Stimulated activated naive CD8-positive, alpha-beta T cell treated with anti-CD3 and anti-CD28 coated beads, Interleukin-15, Interleukin-2, amounts not matched to agents 100 ng/mL and 50 ng/mL, for 24 hours (primary cell): Measurements from ENCODE around the gene PKNOX1.

Experiments
- H3K27ac Mint-ChIP-seq: one replicate; pipeline ENCODE4 v1.8.0; 2021; ENCODE audit warnings: mild to moderate bottlenecking, mixed read lengths
- H3K27me3 Mint-ChIP-seq: one replicate; pipeline ENCODE4 v1.8.0; 2021; ENCODE audit warnings: mixed read lengths
- H3K36me3 Mint-ChIP-seq: one replicate; pipeline ENCODE4 v1.8.0; 2021; ENCODE audit warnings: low read depth, mixed read lengths
- H3K4me1 Mint-ChIP-seq: one replicate; pipeline ENCODE4 v1.8.0; 2021; ENCODE audit warnings: low read depth, mixed read lengths
- H3K4me3 Mint-ChIP-seq: one replicate; pipeline ENCODE4 v1.8.0; 2021; ENCODE audit warnings: mild to moderate bottlenecking, mixed read lengths
- H3K9me3 Mint-ChIP-seq: one replicate; pipeline ENCODE4 v1.8.0; 2021; ENCODE audit warnings: mixed read lengths

PKNOX1 gene

DNA sequence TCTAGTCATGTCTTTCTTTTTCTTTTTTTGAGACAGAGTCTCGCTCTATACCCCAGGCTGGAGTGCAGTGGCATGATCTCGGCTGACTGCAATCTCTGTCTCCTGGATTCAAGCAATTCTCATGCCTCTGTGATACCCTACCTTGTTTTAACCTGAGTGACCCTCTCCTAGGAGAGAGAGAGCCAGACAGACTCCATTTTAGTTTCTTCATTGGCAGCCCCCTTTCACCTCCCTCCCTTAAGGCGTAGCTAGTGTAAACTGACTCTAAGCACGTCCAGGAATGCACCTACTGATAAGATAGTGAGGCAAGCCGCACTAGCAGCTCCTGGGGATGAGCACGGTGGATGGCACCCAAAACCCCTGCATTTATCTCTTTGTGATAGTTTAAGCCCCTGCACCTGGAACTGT, 5.2 kb upstream of the PKNOX1 start:
- H3K36me3 Mint-ChIP-seq, result no peaks in the 10 kb centered on the region
- H3K4me3 Mint-ChIP-seq, result no peak overlapping the region
- no peaks in the 10 kb centered on the region for H3K27me3 Mint-ChIP-seq
- no peak overlapping the region for H3K27ac Mint-ChIP-seq
- H3K4me1 Mint-ChIP-seq, result no peaks in the 10 kb centered on the region
- H3K9me3 Mint-ChIP-seq, result no peaks in the 10 kb centered on the region

DNA sequence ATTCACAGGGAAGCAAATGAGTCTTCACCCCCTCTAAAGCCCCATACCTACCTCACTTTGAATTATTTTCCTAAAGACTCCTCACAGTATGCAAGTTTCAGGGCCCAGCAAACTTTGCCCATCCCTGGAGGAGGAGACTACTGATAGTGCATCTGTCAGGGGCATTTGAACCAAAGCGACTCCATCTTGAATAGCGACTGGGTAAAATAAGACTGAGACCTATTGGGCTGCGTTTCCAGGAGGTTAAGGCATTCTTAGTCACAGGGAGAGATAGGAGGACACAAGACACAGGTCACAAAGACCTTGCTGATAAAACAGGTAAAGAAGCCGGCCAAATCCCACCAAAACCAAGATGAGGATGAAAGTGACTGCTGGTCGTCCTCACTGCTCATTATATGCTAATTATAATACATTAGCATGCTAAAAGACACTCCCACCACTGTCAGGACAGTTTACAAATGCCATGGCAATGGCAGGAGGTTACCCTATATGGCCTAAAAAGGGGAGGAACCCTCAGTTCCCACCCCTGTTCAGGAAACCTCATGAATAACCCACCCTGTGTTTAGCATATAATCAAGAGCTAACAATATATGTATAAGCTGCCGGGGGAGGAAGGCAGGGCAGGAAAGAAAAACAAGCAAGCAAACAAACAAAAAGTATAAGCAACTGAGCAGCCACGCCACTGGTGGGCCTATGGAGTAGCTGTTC, 3.3 kb upstream of the PKNOX1 start:
- H3K27ac Mint-ChIP-seq, result no peak overlapping the region

DNA sequence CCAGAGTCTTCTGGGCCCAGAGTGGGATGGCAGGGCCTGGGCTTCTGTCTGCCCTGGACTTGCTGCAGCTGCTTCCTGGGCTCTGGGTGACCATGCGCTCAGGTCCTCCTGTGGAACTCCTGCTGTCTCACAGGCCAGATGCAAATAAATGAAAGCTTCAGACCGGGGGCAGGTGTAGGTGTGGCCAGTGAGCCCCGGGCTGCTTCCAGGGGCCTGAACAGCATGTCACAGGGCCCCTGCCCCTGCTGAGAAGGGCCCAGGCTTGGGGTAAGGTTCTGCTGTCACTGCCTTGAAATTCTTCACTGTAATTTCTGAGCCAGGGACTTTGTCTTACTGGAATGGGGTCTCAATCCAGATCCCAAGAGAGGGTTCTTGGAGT, 2.5 kb upstream of the PKNOX1 start:
- H3K4me1 Mint-ChIP-seq, result peaks cover 12% of the 10 kb centered on the region
- H3K9me3 Mint-ChIP-seq, result no peaks in the 10 kb centered on the region
- H3K4me3 Mint-ChIP-seq, result no peak overlapping the region
- H3K36me3 Mint-ChIP-seq, result peaks cover 8% of the 10 kb centered on the region
- no peak overlapping the region for H3K27ac Mint-ChIP-seq
- H3K27me3 Mint-ChIP-seq, result no peaks in the 10 kb centered on the region

More for the DNA sequence above, 3.3 kb upstream of the PKNOX1 start:
- H3K4me3 Mint-ChIP-seq, result no peak overlapping the region
- peaks cover 4% of the 10 kb centered on the region for H3K4me1 Mint-ChIP-seq
- no peaks in the 10 kb centered on the region for H3K9me3 Mint-ChIP-seq
- H3K36me3 Mint-ChIP-seq, result no peaks in the 10 kb centered on the region
- no peaks in the 10 kb centered on the region for H3K27me3 Mint-ChIP-seq

DNA sequence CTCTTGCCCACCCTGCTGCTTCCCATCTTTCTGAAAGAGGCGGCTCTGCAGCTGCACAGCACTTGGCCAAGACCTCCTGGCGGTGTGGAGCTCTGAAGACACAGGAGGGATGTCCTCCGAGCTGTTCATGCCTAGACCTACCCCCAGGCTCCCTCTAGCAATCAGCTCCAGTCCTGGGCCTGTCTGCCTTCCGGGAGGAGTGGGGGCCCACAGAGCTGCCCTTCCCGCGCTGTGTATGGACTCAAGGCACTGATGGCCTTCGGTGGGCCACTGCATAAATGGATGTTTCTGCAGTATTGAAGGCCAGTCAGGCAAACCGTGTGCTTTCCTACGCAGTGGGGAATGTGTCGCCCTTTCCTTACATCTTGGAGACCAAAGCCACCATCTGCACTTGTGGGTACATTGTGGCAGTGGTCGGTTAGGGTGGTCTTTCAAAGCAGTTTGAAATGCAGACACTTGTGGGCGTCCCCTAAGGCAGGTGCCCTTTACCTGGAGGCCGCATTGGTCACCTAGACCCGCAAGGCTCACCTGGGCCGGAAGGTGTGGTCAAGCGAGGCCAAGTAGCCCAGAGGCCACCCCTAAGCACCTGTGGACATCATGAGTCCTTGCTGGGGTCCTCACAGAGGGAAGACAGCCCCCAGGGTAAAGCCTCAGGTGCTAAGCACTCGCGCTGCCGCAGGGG, 912 bp upstream of the PKNOX1 start:
- H3K9me3 Mint-ChIP-seq, result no peaks in the 10 kb centered on the region
- peak overlapping the region; percentile 54 for H3K4me3 Mint-ChIP-seq
- peak overlapping the region; percentile 65 for H3K27ac Mint-ChIP-seq
- peaks cover 17% of the 10 kb centered on the region for H3K36me3 Mint-ChIP-seq
- H3K27me3 Mint-ChIP-seq, result no peaks in the 10 kb centered on the region
- H3K4me1 Mint-ChIP-seq, result peaks cover 25% of the 10 kb centered on the region

DNA sequence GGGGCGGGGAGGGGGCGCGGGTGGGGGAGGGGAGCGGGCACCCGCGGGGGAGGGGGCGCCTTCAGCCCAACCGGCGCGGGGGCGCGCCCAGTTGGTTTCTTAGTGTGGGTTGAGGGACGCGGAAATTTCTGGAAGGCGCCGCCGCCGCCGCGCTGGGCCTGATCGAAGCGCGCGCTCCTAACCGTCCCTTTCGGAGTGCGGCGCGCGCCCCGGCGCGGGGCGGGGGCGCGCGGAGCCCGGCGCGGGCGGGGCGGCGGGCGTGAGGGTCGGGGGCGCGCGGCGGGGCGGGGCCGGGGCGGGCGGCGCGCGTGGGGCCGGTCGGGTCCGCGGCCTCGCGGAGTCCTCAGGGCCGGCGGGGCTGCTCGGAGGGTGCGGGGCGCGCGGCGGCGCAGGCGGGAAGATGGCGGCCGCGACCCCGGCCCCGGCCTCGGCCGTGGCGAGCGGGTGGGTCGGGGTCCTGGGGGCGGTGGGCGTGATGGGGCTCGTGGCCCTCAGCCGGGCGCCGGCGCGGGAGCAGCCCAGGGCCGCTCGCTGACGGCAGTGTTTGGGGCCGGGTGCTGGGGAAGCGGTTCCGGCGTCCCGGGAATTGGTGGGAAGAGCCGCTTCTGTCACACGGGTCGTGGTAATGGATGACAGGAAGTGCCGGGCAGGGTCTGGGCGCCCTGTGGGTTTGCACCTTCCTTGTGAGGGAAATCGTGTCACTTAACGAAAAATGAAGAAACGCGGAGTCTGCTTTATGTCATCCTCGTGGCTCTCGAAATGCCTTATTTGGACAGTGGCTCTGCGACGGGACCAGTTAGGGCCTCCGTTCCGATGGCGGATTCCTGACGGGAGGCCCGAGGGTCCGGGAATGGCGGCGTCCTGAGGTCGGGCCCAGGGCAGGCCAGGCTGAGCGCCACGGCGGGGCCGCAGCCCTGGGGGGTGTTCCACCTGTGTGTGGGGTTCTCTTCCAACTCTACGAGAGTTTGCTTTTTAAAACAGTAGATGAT, 764 bp downstream of the PKNOX1 start:
- peak overlapping the region; percentile 89 for H3K4me3 Mint-ChIP-seq
- no peaks in the 10 kb centered on the region for H3K27me3 Mint-ChIP-seq
- peak overlapping the region; percentile 91 for H3K27ac Mint-ChIP-seq
- H3K4me1 Mint-ChIP-seq, result peaks cover 32% of the 10 kb centered on the region
- H3K36me3 Mint-ChIP-seq, result peaks cover 24% of the 10 kb centered on the region
- no peaks in the 10 kb centered on the region for H3K9me3 Mint-ChIP-seq

DNA sequence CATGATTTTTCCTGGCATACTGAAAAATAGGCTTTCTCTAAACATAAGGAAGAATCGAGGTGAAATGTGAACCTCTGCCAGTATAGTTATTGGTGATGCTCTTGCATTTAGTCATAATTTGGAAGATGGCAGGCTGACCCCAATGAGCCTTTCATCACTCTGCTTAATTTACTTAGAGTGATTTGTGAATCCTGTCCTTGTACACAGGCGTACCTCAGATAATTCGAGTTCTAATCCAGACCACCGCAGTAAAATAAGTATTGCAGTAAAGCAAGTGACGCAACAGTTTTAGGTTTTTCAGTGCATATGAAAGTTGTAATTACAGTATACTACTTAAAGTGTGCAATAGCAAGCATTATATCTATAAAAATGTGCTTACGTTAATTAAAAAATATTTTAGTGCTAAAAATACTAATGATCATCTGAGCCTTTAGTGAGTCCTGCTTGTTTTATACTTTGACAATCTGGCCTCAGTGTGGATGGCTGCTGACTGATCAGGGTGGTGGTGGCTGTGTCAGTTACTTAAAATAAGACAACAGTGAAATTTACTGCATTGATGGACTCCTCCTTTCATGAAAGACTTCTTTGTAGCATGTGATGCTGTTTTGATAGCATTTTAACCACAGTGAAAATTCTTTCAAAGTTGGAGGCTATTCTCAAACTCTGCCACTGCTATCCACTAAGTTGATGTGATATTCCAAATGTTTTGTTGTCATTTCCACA, 1.7 kb downstream of the PKNOX1 start:
- no peaks in the 10 kb centered on the region for H3K27me3 Mint-ChIP-seq

DNA sequence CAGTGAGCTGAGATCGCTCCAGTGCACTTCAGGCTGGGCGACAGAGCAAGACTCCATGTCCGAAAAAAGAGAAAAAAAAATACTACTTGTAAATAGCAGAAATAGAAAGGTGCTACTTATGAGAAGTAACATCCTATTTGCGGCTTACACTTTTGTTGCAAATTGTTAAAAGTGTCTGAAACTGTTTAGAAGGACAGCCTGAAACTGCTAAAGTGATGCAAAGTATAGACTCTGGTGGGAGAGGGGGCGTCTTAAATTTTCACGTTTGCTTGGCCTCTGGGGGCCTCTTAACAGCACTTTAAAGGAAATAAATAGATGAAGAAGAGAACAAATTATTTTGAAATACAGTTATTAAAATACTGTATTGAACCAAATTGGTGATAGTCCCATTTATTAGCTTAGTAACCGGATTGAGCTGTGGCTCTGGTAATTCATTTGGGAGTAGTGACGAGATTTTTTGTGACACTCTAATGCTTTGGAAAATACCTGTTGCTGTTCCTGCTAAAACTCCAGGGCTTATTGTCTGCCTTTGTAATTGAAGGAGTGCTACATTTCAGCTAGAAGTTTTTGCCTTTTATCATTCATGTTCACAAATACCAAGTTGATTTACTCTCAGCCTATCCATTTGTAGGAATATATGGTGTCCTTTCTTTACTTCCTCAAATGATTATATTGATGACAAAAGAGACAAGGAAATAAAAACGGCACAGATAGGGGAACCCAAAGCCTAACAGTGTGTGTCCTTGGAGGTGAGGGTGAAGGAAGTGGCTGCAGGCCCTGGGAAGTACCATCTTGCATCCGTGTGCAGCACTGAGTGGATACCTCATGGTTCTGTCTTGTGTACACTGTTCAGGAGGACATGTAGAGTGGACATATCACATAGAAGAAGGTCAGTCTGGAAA, 6.2 kb downstream of the PKNOX1 start:
- H3K36me3 Mint-ChIP-seq, result peaks cover 24% of the 10 kb centered on the region
- H3K4me3 Mint-ChIP-seq, result no peak overlapping the region
- H3K4me1 Mint-ChIP-seq, result peaks cover 49% of the 10 kb centered on the region
- H3K27me3 Mint-ChIP-seq, result no peaks in the 10 kb centered on the region
- no peaks in the 10 kb centered on the region for H3K9me3 Mint-ChIP-seq
- H3K27ac Mint-ChIP-seq, result no peak overlapping the region

More for the DNA sequence above, 1.7 kb downstream of the PKNOX1 start:
- Mint-ChIP-seq H3K4me3 (peak overlapping the region; percentile 89), H3K4me1 (peaks cover 32% of the 10 kb centered on the region), H3K36me3 (peaks cover 24% of the 10 kb centered on the region), H3K9me3 (no peaks in the 10 kb centered on the region), H3K27ac (peak overlapping the region; percentile 91)

DNA sequence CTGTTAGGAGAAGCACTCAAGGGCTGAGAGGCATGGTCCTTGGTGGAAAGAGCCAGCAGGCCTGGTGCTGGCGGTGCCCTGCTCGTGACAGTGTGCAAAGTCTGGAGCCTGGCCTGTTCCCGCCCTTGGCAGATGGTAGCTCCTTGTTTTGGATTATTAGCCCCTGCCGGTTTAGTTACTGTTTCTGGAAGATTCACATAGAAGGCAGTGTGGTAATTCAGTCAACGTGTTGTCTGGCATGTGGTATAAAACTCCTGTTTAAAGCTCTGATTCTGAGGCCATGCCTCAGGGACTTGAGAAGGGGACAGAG, 6.8 kb downstream of the PKNOX1 start:
- H3K27ac Mint-ChIP-seq, result no peak overlapping the region
- H3K4me1 Mint-ChIP-seq, result peaks cover 46% of the 10 kb centered on the region
- no peak overlapping the region for H3K4me3 Mint-ChIP-seq
- no peaks in the 10 kb centered on the region for H3K9me3 Mint-ChIP-seq
- no peaks in the 10 kb centered on the region for H3K27me3 Mint-ChIP-seq
- H3K36me3 Mint-ChIP-seq, result peaks cover 23% of the 10 kb centered on the region

DNA sequence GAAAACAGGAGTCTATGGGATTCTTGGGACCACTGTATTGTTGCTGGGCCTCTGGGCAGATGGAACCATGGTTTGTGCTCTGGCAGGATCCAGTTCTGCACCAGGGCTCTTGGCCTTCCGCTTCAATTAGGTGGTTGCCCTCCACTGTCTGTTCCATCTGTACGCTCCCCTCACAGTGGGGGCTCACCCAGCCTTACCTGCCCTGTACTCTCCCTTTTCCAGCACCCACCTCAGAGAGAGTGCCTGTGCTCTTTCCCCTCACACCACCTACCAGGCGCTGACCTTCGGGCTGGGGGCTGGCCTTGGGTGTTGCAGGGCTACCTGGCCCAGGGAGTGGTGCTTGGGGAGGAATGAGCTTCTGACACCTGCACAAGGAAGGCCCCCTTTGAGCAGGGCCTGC, 7.5 kb downstream of the PKNOX1 start:
- Mint-ChIP-seq H3K9me3 (no peaks in the 10 kb centered on the region), H3K36me3 (peaks cover 16% of the 10 kb centered on the region), H3K4me1 (peaks cover 46% of the 10 kb centered on the region), H3K4me3 (no peak overlapping the region), H3K27ac (no peak overlapping the region), H3K27me3 (no peaks in the 10 kb centered on the region)

DNA sequence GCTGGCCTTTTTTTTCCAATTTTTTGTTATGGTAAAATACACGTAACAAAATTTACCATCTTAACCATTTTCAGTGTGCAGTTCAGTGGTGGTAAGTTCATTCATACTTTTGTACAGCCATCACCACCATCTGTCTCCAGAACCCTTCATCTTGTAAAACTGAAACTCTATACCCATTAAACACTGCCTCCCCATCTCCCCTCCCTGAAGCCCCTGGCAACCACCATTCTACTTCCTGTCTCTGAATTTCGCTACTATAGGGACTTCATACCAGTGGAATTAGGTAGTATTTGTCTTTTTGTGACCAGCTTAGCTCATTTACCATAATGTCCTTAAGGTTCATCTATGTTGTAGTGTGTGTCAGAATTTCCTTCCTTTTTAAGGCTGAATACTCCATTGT, 8.7 kb downstream of the PKNOX1 start:
- Mint-ChIP-seq H3K27me3 (no peaks in the 10 kb centered on the region), H3K9me3 (no peaks in the 10 kb centered on the region), H3K27ac (peak overlapping the region; percentile 65), H3K4me1 (peaks cover 34% of the 10 kb centered on the region), H3K4me3 (no peak overlapping the region), H3K36me3 (peaks cover 6% of the 10 kb centered on the region)

DNA sequence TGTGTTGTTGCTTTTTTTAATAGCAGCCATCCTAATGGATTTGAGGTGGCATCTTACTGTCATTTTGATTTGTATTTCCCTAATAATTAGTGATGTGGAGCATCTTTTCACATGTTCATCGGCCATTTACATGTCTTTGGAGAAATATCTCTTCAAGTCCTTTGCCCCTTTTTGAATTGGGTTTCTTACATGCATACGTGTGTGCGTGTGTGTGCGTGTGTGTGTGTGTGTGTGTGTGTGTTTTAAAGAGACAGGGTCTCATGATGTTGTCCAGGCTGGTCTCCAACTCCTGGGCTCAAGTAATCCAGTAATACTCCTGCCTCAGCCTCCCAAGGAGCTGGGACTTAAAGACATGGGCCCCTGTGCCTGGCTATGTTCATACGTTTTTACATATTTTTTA, 9.5 kb downstream of the PKNOX1 start:
- Mint-ChIP-seq H3K36me3 (peaks cover 4% of the 10 kb centered on the region), H3K4me1 (peaks cover 31% of the 10 kb centered on the region), H3K9me3 (no peaks in the 10 kb centered on the region), H3K27me3 (no peaks in the 10 kb centered on the region), H3K27ac (no peak overlapping the region), H3K4me3 (no peak overlapping the region)

DNA sequence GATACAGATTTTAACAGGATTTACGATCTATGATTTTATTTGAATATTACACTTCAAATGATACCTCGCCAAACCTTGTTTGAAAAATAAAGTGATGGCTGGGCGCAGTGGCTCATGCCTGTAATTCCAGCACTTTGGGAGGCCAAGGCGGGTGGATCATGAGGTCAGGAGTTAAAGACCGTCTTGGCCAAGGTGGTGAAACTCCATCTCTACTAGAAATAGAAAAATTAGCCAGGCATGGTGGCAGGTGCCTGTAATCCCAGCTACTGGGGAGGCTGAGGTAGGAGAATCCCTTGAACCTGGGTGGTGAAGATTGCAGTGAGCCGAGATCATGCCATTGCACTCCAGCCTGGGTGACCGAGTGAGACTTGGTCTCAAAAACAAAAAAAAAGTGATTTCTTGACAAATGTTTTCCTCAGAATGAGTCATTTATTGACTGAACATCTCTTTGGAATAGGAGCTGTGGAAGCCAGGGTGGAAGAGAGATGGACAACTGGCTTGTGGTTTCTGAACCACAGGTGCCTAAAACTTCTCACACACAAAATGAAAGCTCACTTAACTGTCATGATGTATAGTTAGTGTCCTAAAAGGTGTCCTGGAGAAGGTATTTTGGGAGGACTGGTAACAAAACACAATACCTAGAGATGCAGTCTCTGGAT, 11.9 kb downstream of the PKNOX1 start:
- H3K36me3 Mint-ChIP-seq, result no peaks in the 10 kb centered on the region
- H3K4me3 Mint-ChIP-seq, result no peak overlapping the region
- peaks cover 44% of the 10 kb centered on the region for H3K4me1 Mint-ChIP-seq
- peak overlapping the region; percentile 40 for H3K27ac Mint-ChIP-seq
- H3K9me3 Mint-ChIP-seq, result no peaks in the 10 kb centered on the region
- no peaks in the 10 kb centered on the region for H3K27me3 Mint-ChIP-seq

DNA sequence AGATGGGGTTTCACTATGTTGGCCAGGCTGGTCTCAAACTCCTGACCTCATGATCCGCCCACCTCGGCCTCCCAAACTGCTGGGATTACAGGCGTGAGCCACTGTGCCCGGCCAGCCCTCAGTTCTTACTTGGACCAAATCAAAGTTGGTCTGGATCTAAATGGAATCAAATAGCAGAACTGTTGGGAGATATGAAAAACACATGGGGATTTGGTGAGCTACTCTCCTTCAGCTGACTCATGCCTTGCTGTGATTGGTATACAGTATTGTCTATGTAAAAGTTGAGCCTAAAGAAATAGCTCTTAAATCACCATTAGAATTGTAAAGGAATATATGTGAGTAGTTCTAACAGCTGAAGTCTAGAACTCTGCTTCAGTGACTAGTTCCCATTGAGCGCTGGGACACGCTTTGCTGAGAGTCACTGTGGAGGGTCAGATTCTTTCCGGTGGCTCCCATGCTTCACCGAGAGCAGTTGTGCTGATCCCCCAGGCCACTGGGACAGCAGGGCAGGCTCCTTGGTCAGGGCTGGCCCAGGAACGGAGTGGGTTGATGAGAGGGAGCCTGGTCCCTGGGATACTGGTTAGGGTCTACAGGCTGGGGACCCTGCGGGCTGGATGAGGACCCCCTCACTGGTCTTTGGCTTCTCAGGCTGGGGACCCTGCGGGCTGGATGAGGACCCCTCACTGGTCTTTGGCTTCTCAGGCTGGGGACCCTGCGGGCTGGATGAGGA, 14.0 kb downstream of the PKNOX1 start:
- H3K4me3 Mint-ChIP-seq, result no peak overlapping the region
- no peaks in the 10 kb centered on the region for H3K9me3 Mint-ChIP-seq
- H3K36me3 Mint-ChIP-seq, result no peaks in the 10 kb centered on the region
- peaks cover 35% of the 10 kb centered on the region for H3K4me1 Mint-ChIP-seq
- no peaks in the 10 kb centered on the region for H3K27me3 Mint-ChIP-seq
- no peak overlapping the region for H3K27ac Mint-ChIP-seq
